ENCODE results near the gene TERF2IP.

The TERF2IP gene

DNA sequence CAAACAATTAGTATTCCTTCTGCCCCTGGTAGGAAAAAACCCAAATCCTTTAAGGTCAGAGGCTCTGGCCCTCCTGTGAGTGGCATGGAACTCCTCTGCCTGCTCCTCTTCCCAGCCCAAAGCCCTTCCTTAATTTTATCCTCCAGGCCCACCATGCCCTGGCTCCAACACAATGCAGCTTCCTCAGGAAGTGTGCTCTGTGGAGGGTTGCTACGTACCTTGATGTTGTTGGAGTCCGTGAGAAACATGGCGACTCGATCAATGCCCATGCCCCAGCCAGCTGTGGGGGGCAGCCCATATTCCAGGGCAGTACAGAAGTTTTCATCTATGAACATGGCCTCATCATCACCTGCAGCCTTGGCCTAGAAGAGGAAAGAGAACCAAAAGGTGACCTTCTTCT lies 19.2 kb upstream of the TERF2IP start:
- TF ChIP-seq, protein P1, sequence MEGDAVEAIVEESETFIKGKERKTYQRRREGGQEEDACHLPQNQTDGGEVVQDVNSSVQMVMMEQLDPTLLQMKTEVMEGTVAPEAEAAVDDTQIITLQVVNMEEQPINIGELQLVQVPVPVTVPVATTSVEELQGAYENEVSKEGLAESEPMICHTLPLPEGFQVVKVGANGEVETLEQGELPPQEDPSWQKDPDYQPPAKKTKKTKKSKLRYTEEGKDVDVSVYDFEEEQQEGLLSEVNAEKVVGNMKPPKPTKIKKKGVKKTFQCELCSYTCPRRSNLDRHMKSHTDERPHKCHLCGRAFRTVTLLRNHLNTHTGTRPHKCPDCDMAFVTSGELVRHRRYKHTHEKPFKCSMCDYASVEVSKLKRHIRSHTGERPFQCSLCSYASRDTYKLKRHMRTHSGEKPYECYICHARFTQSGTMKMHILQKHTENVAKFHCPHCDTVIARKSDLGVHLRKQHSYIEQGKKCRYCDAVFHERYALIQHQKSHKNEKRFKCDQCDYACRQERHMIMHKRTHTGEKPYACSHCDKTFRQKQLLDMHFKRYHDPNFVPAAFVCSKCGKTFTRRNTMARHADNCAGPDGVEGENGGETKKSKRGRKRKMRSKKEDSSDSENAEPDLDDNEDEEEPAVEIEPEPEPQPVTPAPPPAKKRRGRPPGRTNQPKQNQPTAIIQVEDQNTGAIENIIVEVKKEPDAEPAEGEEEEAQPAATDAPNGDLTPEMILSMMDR (IDR thresholded peaks at IDR 0.05; ENCODE audit: insufficient read depth, low read length, poor library complexity, severe bottlenecking) = no peak
- DNase-seq (ENCODE audit: extremely low read depth, insufficient read length) = no peak
- peaks cover 26% of the 10 kb centered on the region for H3K36me3 ChIP-seq (ENCODE audit: control insufficient read depth, insufficient read depth, low read length)
- no peak overlapping the region for H3K4me3 ChIP-seq (replicated peaks; ENCODE audit: low read depth, low read length)
- no peaks in the 10 kb centered on the region for H3K27me3 ChIP-seq (replicated peaks; ENCODE audit: control insufficient read depth, insufficient read depth, low read length)

DNA sequence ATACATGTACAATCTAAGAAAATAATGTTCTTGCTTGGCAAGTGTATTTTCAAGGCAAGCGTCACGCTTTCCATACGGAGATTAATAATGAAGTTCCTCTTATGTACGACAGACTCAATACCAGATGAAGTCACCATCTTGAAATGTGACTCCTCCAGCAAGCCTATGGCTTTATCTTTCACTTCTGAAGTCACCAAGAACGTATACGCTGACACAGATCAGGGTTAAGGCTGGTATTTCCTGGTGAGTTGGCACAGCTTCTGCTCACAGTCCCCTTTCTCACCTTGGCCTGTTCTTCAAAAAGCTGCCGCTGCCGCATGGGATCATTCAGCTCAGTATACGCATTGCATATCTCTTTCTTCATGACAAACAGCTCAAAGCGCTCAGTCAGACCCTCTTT lies 18.4 kb upstream of the TERF2IP start:
- no peak for DNase-seq (ENCODE audit: extremely low read depth, insufficient read length)
- peaks cover 29% of the 10 kb centered on the region for H3K36me3 ChIP-seq (ENCODE audit: control insufficient read depth, insufficient read depth, low read length)
- TF ChIP-seq, protein P1 (IDR thresholded peaks at IDR 0.05; ENCODE audit: insufficient read depth, low read length, poor library complexity, severe bottlenecking) = no peak
- no peaks in the 10 kb centered on the region for H3K27me3 ChIP-seq (replicated peaks; ENCODE audit: control insufficient read depth, insufficient read depth, low read length)
- no peak overlapping the region for H3K4me3 ChIP-seq (replicated peaks; ENCODE audit: low read depth, low read length)

DNA sequence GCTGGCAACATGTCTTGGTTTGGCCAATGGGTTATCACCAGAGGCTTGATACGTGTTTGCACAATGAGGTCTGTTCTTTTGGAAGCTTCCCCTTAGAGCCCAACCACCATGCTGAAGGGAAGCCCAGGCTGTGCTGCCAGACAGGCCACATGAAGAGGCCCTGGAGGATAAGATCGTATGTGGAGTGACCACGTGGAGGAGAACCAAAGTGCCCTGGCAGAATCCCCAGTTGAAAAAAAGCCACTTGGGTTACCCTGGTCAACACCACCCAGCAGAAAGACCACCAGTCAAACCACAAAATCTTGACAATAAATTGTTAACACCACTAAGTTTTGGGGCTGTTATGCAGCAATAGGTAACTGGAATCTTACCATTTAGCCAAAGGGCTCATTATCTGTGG lies 17.5 kb upstream of the TERF2IP start:
- TF ChIP-seq, protein P1 (IDR thresholded peaks at IDR 0.05; ENCODE audit: insufficient read depth, low read length, poor library complexity, severe bottlenecking) = no peak
- DNase-seq (ENCODE audit: extremely low read depth, insufficient read length) = no peak
- H3K4me3 ChIP-seq (replicated peaks; ENCODE audit: low read depth, low read length) = no peak overlapping the region
- peaks cover 31% of the 10 kb centered on the region for H3K36me3 ChIP-seq (ENCODE audit: control insufficient read depth, insufficient read depth, low read length)
- H3K27me3 ChIP-seq (replicated peaks; ENCODE audit: control insufficient read depth, insufficient read depth, low read length) = no peaks in the 10 kb centered on the region

DNA sequence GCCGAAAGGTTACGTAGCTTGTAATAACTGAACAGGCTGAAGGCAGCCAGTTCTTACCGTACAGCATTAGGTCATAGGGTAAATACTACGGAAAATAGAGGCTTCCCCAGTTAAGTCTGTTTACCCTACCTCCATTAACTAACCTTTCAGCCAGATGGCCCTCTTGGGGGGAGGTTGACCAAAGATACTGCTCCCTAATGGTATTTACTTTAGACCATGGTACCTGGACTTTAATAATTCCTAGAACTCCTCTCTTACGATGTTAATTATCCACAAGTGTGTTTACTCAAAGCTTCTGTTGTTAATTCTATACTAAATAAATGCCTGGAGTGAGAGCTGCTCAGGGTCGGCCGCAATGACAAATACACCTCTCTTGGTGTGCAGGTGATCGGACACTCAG lies 14.7 kb upstream of the TERF2IP start:
- peaks cover 31% of the 10 kb centered on the region for H3K36me3 ChIP-seq (ENCODE audit: control insufficient read depth, insufficient read depth, low read length)
- DNase-seq (ENCODE audit: extremely low read depth, insufficient read length) = no peak
- TF ChIP-seq, protein P1 (IDR thresholded peaks at IDR 0.05; ENCODE audit: insufficient read depth, low read length, poor library complexity, severe bottlenecking) = no peak

DNA sequence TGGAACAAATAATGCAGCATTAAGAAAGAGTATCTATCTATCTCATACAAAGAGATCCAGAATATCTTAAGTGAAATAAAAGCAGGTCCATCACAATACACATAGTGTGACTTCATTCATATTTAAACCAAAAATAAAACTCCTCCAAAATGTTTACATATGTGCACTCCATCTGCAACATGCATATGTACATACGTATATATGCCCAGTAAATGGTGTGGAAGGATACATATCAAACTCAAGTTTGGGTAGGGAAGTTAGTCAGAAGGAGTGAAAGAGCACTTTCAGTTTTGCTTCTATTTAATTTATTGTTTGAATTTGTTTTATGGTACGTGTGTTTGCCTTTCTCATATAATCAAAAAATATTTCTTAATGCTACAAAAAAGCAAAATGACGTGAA lies 12.5 kb upstream of the TERF2IP start:
- Histone ChIP-seq H3K36me3 (ENCODE audit: control insufficient read depth, insufficient read depth, low read length) (peaks cover 24% of the 10 kb centered on the region), H3K27me3 (replicated peaks; ENCODE audit: control insufficient read depth, insufficient read depth, low read length) (no peaks in the 10 kb centered on the region), H3K4me3 (replicated peaks; ENCODE audit: low read depth, low read length) (no peak overlapping the region)
- TF ChIP-seq, protein P1 (IDR thresholded peaks at IDR 0.05; ENCODE audit: insufficient read depth, low read length, poor library complexity, severe bottlenecking) = no peak
- no peak for DNase-seq (ENCODE audit: extremely low read depth, insufficient read length)

More for the DNA sequence above, 14.7 kb upstream of the TERF2IP start:
- Histone ChIP-seq H3K27me3 (replicated peaks; ENCODE audit: control insufficient read depth, insufficient read depth, low read length) (no peaks in the 10 kb centered on the region), H3K4me3 (replicated peaks; ENCODE audit: low read depth, low read length) (no peak overlapping the region)

DNA sequence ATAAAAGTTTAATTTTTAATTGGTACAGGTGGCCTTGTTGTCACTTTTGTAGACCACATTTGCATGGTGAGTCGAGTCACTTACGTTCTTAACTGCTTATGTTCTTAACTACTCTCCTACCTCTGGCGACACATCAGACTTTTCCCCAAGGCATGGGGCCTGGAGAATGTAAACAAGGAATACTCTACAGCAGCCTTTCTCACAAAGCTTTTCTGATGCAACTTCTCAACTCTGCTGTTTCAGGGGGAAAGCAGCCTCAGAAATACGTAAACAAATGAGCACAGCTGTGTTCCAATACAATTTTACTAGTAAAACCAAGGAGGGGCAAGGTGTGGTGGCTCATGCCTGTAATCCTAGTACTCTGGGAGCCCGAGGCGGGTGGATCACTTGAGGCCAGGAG lies 7.0 kb upstream of the TERF2IP start:
- no peaks in the 10 kb centered on the region for H3K27me3 ChIP-seq (replicated peaks; ENCODE audit: control insufficient read depth, insufficient read depth, low read length)
- no peak for DNase-seq (ENCODE audit: extremely low read depth, insufficient read length)
- H3K36me3 ChIP-seq (ENCODE audit: control insufficient read depth, insufficient read depth, low read length) = peaks cover 27% of the 10 kb centered on the region
- TF ChIP-seq, protein P1 (IDR thresholded peaks at IDR 0.05; ENCODE audit: insufficient read depth, low read length, poor library complexity, severe bottlenecking) = no peak
- no peak overlapping the region for H3K4me3 ChIP-seq (replicated peaks; ENCODE audit: low read depth, low read length)
